Progenitor cell of endocrine pancreas (in vitro differentiated cells): ENCODE results near the gene CFAP65. TPM values are rescaled to one million over a fixed set of nuclear protein-coding genes. Genes with fewer than 3 reads are reported as not detected.

ENCODE experiments used
- DNase-seq: peaks from one replicate; pipeline ENCODE4 v3.0.0; 2021; ENCODE audit warnings: low spot score; ENCODE audit not compliant: unreplicated experiment
- H3K27ac Mint-ChIP-seq: 2 replicates; pipeline ENCODE4 v1.8.0; 2021; ENCODE audit warnings: mild to moderate bottlenecking, moderate library complexity, mixed read lengths
- H3K27me3 Mint-ChIP-seq: 2 replicates; pipeline ENCODE4 v1.8.0; 2021; ENCODE audit warnings: mixed read lengths
- H3K36me3 Mint-ChIP-seq: 2 replicates; pipeline ENCODE4 v1.8.0; 2022; ENCODE audit warnings: mixed read lengths; ENCODE audit not compliant: insufficient read depth
- H3K4me1 Mint-ChIP-seq: 2 replicates; pipeline ENCODE4 v1.8.0; 2021; ENCODE audit warnings: low read depth, mixed read lengths
- H3K4me3 Mint-ChIP-seq: 2 replicates; pipeline ENCODE4 v1.8.0; 2021; ENCODE audit warnings: low read depth, mild to moderate bottlenecking, moderate library complexity, mixed read lengths
- H3K9me3 Mint-ChIP-seq: 2 replicates; pipeline ENCODE4 v1.8.0; 2021; ENCODE audit warnings: low read depth, mixed read lengths
- CTCF ChIP-seq: fragments of 200-600 bp; sonication (generic); IDR thresholded peaks from one replicate; pipeline ENCODE4 v1.5.0; 2021; ENCODE audit warnings: antibody characterized with exemption, mild to moderate bottlenecking; ENCODE audit not compliant: unreplicated experiment
- total RNA-seq: library from RNA; stranded (reverse); gene quantifications from 2 replicates; pipeline ENCODE4 v1.2.1, GENCODE V29; 2021

The CFAP65 gene
- total RNA-seq, 1 donor from 2014 or later: 0.65 TPM

- no peak for TF ChIP-seq CTCF
- Mint-ChIP-seq H3K4me3 (peak overlapping the region; percentile 67), H3K4me1 (peaks cover 8% of the 10 kb centered on the region), H3K27ac (no peak overlapping the region), H3K36me3 (no peaks in the 10 kb centered on the region), H3K27me3 (peaks cover 88% of the 10 kb centered on the region), H3K9me3 (no peaks in the 10 kb centered on the region)
- DNase-seq: no peak
These were observed 56.9 kb downstream of the CFAP65 start for GRCh38 chr2:218984239-218985020.

DNA sequence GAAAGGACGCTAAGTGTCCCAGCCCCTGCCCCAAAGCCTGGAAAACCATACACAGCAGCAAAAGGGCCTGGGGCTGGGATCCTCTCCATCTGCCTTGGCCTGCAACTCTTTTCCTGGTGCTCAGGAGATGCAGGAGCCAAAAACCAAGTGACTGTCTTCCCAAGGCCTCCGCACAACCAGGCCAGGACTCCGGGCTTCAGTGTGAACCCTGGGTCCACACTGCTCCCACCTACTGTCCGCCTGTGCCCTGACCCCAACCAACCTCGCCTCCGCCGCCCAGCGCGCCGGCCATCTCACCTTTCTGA is 57.4 kb downstream of the CFAP65 start:
- peaks cover 8% of the 10 kb centered on the region for H3K4me1 Mint-ChIP-seq
- no peak overlapping the region for H3K27ac Mint-ChIP-seq
- no peaks in the 10 kb centered on the region for H3K9me3 Mint-ChIP-seq
- TF ChIP-seq CTCF: no peak
- H3K4me3 Mint-ChIP-seq: peak overlapping the region; percentile 26
- no peaks in the 10 kb centered on the region for H3K36me3 Mint-ChIP-seq
- DNase-seq: no peak
- H3K27me3 Mint-ChIP-seq: peaks cover 87% of the 10 kb centered on the region

DNA sequence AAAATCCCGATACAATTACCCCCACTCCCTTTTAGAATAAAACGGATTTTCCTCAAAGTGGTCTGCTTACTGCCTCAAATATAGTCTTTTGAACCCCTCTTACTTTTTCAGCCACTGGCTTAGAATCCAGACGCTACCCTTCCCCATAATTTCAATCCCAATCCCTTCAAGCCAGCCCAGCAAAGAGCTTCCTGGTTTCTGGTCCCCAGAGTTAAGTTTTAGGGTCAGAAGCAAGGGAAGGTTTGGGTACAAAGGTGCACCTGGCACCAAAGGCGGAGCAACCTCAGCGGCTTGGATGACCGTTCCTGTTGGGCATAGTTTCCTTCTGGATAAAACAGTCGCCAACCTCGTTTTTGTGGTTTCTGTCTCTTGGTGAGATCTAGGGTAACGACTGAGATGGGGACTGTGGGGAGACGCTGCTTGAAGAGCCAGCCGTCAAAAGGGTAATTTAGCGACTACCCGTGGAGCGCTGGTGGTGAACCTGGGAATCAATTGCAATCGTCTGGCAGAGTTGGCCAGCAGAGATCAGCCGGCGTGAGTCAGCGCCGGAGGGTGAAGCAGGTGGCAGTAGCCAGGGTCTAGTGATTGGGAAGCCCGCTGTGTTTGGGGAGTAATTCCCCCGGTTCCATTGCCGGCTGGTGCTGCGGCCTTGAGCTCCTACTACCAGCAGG is 57.9 kb downstream of the CFAP65 start:
- no peak for DNase-seq
- no peak for TF ChIP-seq CTCF
- H3K27me3 Mint-ChIP-seq: peaks cover 87% of the 10 kb centered on the region
- H3K36me3 Mint-ChIP-seq: no peaks in the 10 kb centered on the region
- peaks cover 8% of the 10 kb centered on the region for H3K4me1 Mint-ChIP-seq
- peak overlapping the region; percentile 50 for H3K4me3 Mint-ChIP-seq
- no peaks in the 10 kb centered on the region for H3K9me3 Mint-ChIP-seq
- no peak overlapping the region for H3K27ac Mint-ChIP-seq

DNA sequence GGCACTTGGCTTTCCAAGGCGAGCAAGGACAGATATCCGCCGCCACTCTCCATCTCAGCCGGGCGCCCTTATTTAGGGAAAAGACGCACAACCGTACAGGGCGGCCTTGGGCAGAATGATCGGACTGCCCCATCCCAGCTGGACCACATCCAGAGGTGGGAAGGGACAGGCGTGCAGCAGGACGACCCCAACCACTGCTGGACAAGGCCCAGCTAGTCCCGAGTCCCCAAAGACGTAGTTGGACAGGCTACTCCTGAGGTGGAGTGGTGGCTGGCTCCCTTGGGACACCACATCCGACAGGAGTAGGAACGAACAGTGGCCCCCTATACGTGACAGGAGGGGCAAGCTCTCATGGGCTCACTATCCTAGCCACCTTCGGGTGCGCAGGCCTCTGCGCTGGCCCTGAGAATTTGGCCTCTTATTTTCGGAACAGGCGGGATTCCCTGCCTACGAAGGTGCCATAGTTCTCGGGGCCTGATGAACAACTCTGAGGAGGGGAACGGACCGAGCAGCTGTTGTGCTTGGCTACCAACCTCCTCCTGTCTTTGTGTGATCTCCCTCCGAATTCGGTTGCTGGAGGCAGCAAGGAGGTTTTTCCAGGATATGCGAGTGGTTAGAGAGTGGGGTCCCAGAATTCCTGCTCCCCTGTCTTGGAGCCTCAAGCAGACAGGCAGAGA is 58.6 kb downstream of the CFAP65 start:
- H3K4me1 Mint-ChIP-seq: peaks cover 8% of the 10 kb centered on the region
- H3K27ac Mint-ChIP-seq: no peak overlapping the region
- no peak for TF ChIP-seq CTCF
- H3K27me3 Mint-ChIP-seq: peaks cover 85% of the 10 kb centered on the region
- no peaks in the 10 kb centered on the region for H3K36me3 Mint-ChIP-seq
- no peaks in the 10 kb centered on the region for H3K9me3 Mint-ChIP-seq
- DNase-seq: no peak
- H3K4me3 Mint-ChIP-seq: peak overlapping the region; percentile 37

GRCh38 chr2:218981881-218982585 is 59.3 kb downstream of the CFAP65 start:
- DNase-seq: no peak
- Mint-ChIP-seq H3K4me3 (peak overlapping the region; percentile 37), H3K27ac (no peak overlapping the region), H3K9me3 (no peaks in the 10 kb centered on the region), H3K36me3 (no peaks in the 10 kb centered on the region), H3K27me3 (peaks cover 85% of the 10 kb centered on the region), H3K4me1 (peaks cover 8% of the 10 kb centered on the region)
- TF ChIP-seq CTCF: no peak
